OCI-LY1 (cell line): Measurements from ENCODE around the gene MPP3.

Experiments
- H2AFZ ChIP-seq: fragments of 200-600 bp; sonication (generic), shearing (Covaris generic); 2 replicates; pipeline ENCODE4 v1.6.0; 2014; ENCODE audit warnings: antibody characterized with exemption, mild to moderate bottlenecking, low read length
- H3F3A ChIP-seq: fragments of 200-600 bp; sonication (generic), shearing (Covaris generic); 2 replicates; pipeline ENCODE4 v1.6.0; 2014; ENCODE audit warnings: mild to moderate bottlenecking, antibody characterized with exemption, low read length, moderate library complexity; ENCODE audit not compliant: insufficient read depth
- H3K27ac ChIP-seq: fragments of 200-600 bp; sonication (generic); 2 replicates; pipeline ENCODE4 v1.5.1; 2014; ENCODE audit warnings: low read length, mixed run types, mild to moderate bottlenecking, low read depth; ENCODE audit not compliant: poor library complexity, severe bottlenecking
- H3K27me3 ChIP-seq: fragments of 200-600 bp; sonication (generic); 2 replicates; pipeline ENCODE4 v1.6.0; 2014; ENCODE audit warnings: antibody characterized with exemption, mild to moderate bottlenecking, low read length, moderate library complexity; ENCODE audit not compliant: insufficient read depth
- H3K36me3 ChIP-seq: fragments of 200-600 bp; sonication (generic); 2 replicates; pipeline ENCODE4 v1.6.1; 2014; ENCODE audit warnings: mild to moderate bottlenecking, antibody characterized with exemption, low read length, moderate library complexity, mixed read lengths; ENCODE audit not compliant: insufficient read depth
- H3K4me1 ChIP-seq: fragments of 200-600 bp; sonication (generic); 2 replicates; pipeline ENCODE4 v1.5.1; 2014; ENCODE audit warnings: mild to moderate bottlenecking, low read length, moderate library complexity; ENCODE audit not compliant: insufficient read depth, severe bottlenecking
- H3K4me2 ChIP-seq: fragments of 200-600 bp; sonication (generic), shearing (Covaris generic); 2 replicates; pipeline ENCODE4 v1.6.1; 2014; ENCODE audit warnings: low read length
- H3K4me3 ChIP-seq: fragments of 200-600 bp; sonication (generic); 2 replicates; pipeline ENCODE4 v1.5.1; 2014; ENCODE audit warnings: low read length, low read depth, mild to moderate bottlenecking, mixed read lengths; ENCODE audit not compliant: poor library complexity, severe bottlenecking
- H3K79me2 ChIP-seq: fragments of 200-600 bp; shearing (Covaris generic); 2 replicates; pipeline ENCODE4 v1.6.1; 2016; ENCODE audit warnings: mixed run types, low read length, mixed read lengths; ENCODE audit not compliant: insufficient read depth
- H3K9ac ChIP-seq: fragments of 200-600 bp; sonication (generic), shearing (Covaris generic); 2 replicates; pipeline ENCODE4 v1.6.1; 2014; ENCODE audit warnings: mild to moderate bottlenecking, low read length, mixed read lengths
- H3K9me2 ChIP-seq: fragments of 200-600 bp; sonication (generic), shearing (Covaris generic); 2 replicates; pipeline ENCODE4 v1.6.1; 2014; ENCODE audit warnings: low read depth, mild to moderate bottlenecking, low read length, mixed read lengths
- H3K9me3 ChIP-seq: fragments of 200-600 bp; shearing (Covaris generic); 2 replicates; pipeline ENCODE4 v1.6.1; 2014; ENCODE audit warnings: low read length, mixed read lengths
- H4K20me1 ChIP-seq: fragments of 200-600 bp; sonication (generic), shearing (Covaris generic); 2 replicates; pipeline ENCODE4 v1.6.0; 2016; ENCODE audit warnings: mild to moderate bottlenecking, low read length; ENCODE audit not compliant: insufficient read depth
- CTCF ChIP-seq: fragments of 200-600 bp; sonication (generic), shearing (Covaris generic); IDR thresholded peaks from 2 replicates; pipeline ENCODE4 v1.5.1; 2017; ENCODE audit warnings: mild to moderate bottlenecking, antibody characterized with exemption, low read length, moderate library complexity, mixed read lengths
- EZH2 ChIP-seq: fragments of 200-600 bp; sonication (generic), shearing (Covaris generic); IDR thresholded peaks from 2 replicates; pipeline ENCODE4 v1.8.0; 2017; ENCODE audit warnings: borderline replicate concordance, mixed run types, mild to moderate bottlenecking, antibody characterized with exemption, low read length, moderate library complexity, mixed read lengths

Gene MPP3

GRCh38 chr17:43805117-43805516 lies 27.8 kb downstream of the MPP3 start:
- Histone ChIP-seq H3K27ac (no peak overlapping the region), H3K9ac (no peak overlapping the region), H3K9me2 (no peaks in the 10 kb centered on the region), H4K20me1 (no peaks in the 10 kb centered on the region), H3K4me1 (no peaks in the 10 kb centered on the region), H3K27me3 (peaks cover 13% of the 10 kb centered on the region), H3K36me3 (no peaks in the 10 kb centered on the region), H3F3A (no peaks in the 10 kb centered on the region), H2AFZ (no peak overlapping the region), H3K9me3 (no peaks in the 10 kb centered on the region), H3K4me2 (no peak overlapping the region), H3K4me3 (no peak overlapping the region), H3K79me2 (no peaks in the 10 kb centered on the region)
- TF ChIP-seq EZH2 (no peak), CTCF (no peak)

DNA sequence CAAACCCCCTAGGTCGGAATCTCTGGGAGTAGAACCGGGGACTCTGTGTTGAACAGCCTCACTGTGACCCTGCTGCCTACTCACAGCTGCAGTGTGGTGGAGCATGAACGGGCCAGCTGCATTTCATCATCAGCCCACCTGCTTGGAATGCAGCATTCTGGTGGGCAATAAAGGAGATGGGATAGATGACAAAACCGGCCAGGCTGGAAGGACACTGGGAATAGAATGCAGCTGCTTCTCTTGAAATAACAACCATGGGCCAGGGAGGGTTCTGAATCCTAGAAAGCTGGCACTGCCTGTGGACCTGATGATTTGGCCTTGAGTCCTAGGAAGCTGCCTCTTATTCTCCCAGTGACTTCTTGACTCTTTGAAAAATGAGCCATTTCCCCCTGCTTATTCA lies 29.2 kb downstream of the MPP3 start:
- no peaks in the 10 kb centered on the region for H3F3A ChIP-seq
- H3K9me3 ChIP-seq = no peaks in the 10 kb centered on the region
- H3K27ac ChIP-seq = no peak overlapping the region
- no peak overlapping the region for H3K4me2 ChIP-seq
- H3K9ac ChIP-seq = no peak overlapping the region
- peaks cover 10% of the 10 kb centered on the region for H3K27me3 ChIP-seq
- no peak overlapping the region for H3K4me3 ChIP-seq
- no peaks in the 10 kb centered on the region for H3K36me3 ChIP-seq
- no peaks in the 10 kb centered on the region for H3K9me2 ChIP-seq
- H3K79me2 ChIP-seq = no peaks in the 10 kb centered on the region
- TF ChIP-seq EZH2 (no peak), CTCF (no peak)
- no peak overlapping the region for H2AFZ ChIP-seq
- H4K20me1 ChIP-seq = no peaks in the 10 kb centered on the region
- no peaks in the 10 kb centered on the region for H3K4me1 ChIP-seq

GRCh38 chr17:43801844-43802243 lies 31.1 kb downstream of the MPP3 start:
- Histone ChIP-seq H3K27ac (no peak overlapping the region), H3K9ac (no peak overlapping the region), H3K4me1 (no peaks in the 10 kb centered on the region), H3K4me2 (no peak overlapping the region), H3K36me3 (no peaks in the 10 kb centered on the region), H3K9me2 (no peaks in the 10 kb centered on the region), H3K79me2 (no peaks in the 10 kb centered on the region), H3F3A (no peaks in the 10 kb centered on the region), H3K4me3 (no peak overlapping the region), H4K20me1 (no peaks in the 10 kb centered on the region), H3K27me3 (peaks cover 10% of the 10 kb centered on the region), H3K9me3 (no peaks in the 10 kb centered on the region), H2AFZ (no peak overlapping the region)
- no peak for TF ChIP-seq EZH2
- TF ChIP-seq CTCF = no peak
